HL-60 (cell line): ENCODE results near the gene NCR2.

Experiments
- DNase-seq, 2 experiments: peaks; one replicate each; pipeline ENCODE4 v3.0.0-alpha.2; 2010 to 2020; ENCODE audit warnings: low read depth in 1 of 2, low spot score in 1 of 2
- H3K27ac ChIP-seq: fragments of 250-450 bp; sonication (Bioruptor Pico); replicated peaks from 2 replicates; pipeline ENCODE4 v1.5.1; 2020; ENCODE audit warnings: mild to moderate bottlenecking, moderate library complexity
- H3K27me3 ChIP-seq: fragments of 250-450 bp; sonication (Bioruptor Pico); 2 replicates; pipeline ENCODE4 v1.5.1; 2021; ENCODE audit warnings: mild to moderate bottlenecking, moderate library complexity; ENCODE audit not compliant: insufficient read depth, poor library complexity, severe bottlenecking
- H3K4me3 ChIP-seq: replicated peaks from 2 replicates; pipeline ENCODE4 v1.5.1; 2011; ENCODE audit warnings: mild to moderate bottlenecking, control low read depth, low read length; ENCODE audit not compliant: insufficient read depth
- CTCF ChIP-seq: IDR thresholded peaks from one replicate; pipeline ENCODE4 v1.5.1; 2011; ENCODE audit warnings: low read length, control low read depth, inconsistent platforms; ENCODE audit not compliant: insufficient read depth
- GABPA ChIP-seq: IDR thresholded peaks from 2 replicates; pipeline ENCODE4 v1.6.1; 2012; ENCODE audit warnings: low read depth
- POLR2AphosphoS5 ChIP-seq: IDR thresholded peaks from 2 replicates; pipeline ENCODE4 v1.6.1; 2012; ENCODE audit warnings: low read depth
- REST ChIP-seq: IDR thresholded peaks from 2 replicates; pipeline ENCODE4 v1.6.1; 2012; ENCODE audit warnings: low read depth; ENCODE audit not compliant: insufficient replicate concordance

Gene NCR2

GRCh38 chr6:41399424-41399823 is 64.0 kb downstream of the NCR2 start:
- peaks cover 2% of the 10 kb centered on the region for H3K27me3 ChIP-seq
- TF ChIP-seq POLR2AphosphoS5 (no peak), GABPA (no peak), CTCF (no peak), REST (no peak)
- DNase-seq: no peak
- H3K4me3 ChIP-seq: no peak overlapping the region
- no peak overlapping the region for H3K27ac ChIP-seq
